ENCODE results near the gene CERK.
"Not testable (repeated sequence)": the region's sequence is repeated elsewhere in the genome, so short reads cannot be mapped to it uniquely, and the experiment has no call there.

CERK gene

GRCh38 chr22:46660604-46661201 lies 77.3 kb downstream of the CERK start:
- no peak for DNase-seq (ENCODE audit: low spot score)

DNA sequence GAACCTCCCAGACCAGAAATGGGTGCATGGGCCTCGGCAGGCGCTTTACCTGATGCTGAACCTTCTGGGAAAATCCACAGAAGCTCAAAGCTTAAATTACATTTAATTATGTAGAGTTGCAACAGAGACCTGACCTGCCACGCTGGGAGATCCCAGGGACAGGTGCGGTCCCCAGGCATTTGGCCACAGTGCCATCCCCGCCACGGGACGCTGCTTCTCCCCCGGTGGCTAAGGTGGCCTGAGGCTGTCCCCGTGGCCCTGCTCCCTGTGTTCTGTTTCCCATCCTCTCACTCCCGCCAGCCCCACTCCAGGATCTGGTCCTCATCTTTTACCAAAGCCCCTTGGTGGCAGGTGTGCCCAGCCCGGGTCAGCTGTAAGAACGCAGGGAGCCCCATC lies 78.3 kb downstream of the CERK start:
- no peak for DNase-seq (ENCODE audit: low spot score)

DNA sequence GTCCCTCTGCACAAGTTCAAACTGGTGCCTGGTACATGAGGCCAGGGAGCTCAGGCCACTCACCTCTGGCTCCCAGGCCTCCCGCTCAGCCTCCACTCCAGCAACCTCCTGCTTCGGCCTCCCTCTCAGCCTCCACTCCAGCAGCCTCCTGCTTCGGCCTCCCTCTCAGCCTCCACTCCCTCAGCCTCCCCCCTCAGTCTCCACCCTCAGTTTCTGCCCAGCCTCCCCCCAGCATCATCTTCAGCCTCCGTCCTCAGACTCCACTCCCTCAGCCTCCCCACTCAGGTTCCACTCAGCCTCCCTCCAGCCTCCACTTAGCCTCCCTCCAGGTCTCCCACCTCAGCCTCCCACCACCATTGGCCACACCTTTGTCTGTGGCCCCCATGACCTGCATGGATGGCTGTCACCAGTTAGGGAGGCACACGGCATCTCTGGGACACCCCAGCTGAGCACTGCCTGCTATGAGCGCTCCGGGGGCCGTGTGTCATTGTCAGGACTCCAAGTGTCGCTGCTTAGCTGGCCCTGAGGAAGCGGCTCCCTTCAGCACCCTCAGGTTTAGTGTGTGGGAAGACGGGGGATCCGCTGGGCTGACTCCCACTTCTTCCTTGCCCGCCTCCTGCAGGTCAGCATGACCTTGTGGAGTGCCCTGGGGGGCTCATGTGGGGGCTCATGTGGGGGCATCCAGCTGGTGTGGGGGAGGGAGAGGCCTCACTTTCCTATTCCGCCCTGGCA lies 78.8 kb downstream of the CERK start:
- no peak for DNase-seq (ENCODE audit: low spot score)

GRCh38 chr22:46657996-46658947 lies 79.8 kb downstream of the CERK start:
- DNase-seq (ENCODE audit: low spot score): no peak

GRCh38 chr22:46657655-46657953 lies 80.4 kb downstream of the CERK start:
- no peak for DNase-seq (ENCODE audit: low spot score)

DNA sequence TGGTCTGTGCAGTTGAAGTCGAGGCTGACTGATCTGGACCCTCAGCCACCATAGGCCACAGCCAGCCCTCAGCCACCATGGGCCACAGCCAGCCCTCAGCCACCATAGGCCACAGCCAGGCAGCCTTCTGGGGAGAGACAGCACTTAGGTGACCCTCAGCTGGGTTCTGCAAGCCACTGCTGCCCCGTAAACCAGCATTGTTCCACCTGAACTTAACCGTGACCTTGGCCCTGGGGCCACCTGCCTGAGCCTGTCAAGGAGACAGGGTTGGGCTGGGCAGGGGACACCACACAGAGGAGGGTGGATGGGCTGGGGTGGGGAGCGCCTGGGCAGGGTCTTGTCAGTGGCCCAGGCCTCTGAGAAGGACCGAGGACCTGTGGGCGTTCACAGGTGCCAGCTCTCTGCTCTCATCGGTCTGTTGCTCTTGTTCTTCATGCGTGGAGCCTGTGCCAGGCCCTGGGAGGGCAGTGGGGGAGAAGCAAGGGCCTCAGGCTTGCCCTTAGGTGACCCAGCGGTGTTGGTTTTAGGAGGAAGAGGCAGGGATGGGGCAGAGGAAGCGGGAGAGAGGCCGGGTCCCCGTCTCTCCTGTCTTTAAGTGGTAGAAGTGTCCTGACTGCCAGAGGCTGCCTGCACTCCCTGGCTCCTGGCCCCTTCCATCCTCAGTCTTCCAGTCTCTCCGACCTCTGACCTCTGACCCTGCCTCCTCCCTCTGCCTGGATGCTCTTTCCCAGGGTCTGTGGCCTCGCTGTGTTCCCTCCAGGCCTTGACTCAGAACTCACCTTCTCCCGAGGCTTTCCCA lies 81.0 kb downstream of the CERK start:
- DNase-seq (ENCODE audit: low spot score): no peak

DNA sequence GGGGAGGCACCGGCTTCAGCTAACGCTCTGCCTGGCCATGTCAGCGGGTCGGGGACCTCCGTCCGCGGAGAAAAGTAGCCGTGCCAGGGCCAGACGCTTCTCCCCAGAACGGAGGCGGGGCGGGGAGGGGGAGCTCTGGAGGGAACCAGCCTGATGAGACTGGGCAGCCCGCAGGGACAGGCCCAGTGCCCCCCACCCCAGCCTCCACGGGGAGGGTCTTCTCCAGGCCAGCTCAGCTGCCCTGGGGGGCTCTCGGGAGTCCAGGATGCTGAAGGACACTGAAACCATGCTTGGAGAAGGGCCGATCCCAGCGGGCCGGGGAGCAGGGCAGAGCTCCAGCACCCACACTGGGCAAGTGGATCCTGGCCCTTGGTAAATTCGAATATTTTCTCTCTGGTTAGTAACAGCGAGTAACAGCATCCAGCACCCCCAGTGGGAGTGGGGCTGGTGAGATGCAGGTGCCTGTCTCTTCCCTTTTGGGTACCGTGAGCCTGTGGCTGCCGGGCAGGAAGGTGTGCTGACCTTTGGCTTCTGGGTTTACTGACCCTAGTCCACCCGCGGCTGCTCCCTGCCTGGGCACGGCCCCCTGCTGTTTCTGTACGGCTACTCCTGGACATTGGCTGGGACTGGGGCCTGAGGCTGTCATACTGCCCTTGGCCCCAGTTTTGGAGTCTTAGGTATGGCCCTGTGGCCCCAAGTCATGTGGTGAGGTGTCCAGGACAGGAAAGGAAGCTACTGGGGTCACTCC lies 82.0 kb downstream of the CERK start:
- DNase-seq (ENCODE audit: low spot score): no peak

- DNase-seq (ENCODE audit: low spot score): no peak
Observed at GRCh38 chr22:46654927-46655595, 83.0 kb downstream of the CERK start.

GRCh38 chr22:46654426-46654825 lies 83.6 kb downstream of the CERK start:
- DNase-seq (ENCODE audit: low spot score): no peak

DNA sequence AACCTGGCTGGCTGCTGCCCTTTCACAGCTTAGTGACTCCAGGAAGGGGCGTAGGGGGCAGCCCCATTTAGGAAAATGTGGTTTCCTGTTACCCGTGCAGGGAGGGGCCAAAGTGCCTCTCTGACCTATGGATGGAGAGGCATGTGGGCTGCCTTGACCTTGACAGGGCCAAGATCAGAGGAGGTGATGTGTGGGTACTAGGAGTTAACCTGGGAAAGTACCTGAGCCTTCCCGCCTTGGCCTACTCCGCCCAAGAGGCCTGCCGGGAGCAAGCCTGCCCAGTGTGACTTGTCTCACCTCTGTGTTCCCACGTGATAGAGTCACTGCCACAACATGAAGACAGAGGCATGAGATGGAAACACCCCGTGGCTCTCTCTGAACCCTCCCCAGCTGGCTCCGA lies 84.5 kb downstream of the CERK start:
- DNase-seq (ENCODE audit: low spot score): no peak

DNA sequence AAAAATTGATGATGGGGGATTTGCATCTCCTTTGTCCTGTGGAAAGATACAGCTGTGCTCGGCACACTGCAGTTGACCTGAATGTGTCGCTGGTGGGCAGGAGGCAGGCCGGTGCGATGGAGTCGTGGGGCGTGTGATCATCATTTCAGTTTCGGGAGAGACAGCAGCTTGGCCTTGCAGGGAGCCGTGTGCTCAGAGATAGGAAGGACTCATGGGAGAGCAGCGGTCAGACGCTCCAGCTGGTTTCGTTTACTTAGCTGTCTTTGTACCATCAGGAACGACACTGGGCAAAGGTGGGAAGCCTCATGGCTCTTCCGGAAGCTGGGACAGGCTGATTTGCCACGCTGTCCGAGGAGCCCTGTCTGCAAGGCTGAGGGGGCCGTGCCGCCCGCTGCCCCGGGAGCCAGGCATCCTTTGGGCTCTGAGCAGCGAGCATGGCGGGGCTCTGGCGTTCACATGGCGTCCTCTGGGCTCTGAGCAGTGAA lies 85.2 kb downstream of the CERK start:
- no peak for DNase-seq (ENCODE audit: low spot score)

DNA sequence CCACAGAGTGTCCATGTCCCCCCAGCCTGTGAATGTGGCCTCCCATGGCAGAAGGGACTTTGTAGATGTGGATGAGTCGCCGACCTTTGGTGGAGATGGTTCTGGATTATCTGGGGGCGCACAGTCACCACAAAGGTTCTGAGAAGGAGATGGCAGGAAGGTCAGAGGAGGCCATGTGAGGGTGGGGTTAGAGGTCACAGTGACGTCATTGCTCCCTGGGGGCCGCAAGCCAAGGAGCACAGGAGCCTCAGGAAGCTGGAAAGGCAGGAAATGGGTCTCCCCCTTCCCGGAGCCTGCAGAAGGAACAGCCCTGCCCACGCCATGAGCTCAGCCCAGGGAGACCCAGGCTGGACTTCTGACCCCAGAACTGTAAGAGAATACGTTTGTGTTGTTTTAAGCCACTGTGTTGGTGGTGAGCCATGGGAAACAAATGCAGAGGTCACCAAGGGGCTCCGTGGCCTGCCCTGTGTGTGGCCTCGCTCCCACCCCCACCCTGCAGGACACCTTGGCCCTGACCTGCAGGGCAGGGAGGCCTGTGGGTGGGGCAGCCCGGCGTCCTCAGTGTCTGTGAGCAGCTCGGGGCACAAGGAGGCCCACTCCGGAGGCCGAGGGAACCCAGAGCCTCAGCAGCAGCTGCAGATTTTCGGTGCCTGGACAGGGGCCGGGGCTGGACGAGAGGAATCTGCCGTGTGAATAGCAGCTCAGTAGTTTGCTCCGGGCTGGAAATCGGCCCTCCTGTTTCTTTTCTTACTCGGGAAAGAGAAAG lies 85.8 kb downstream of the CERK start:
- no peak for DNase-seq (ENCODE audit: low spot score)

GRCh38 chr22:46651316-46651715 lies 86.7 kb downstream of the CERK start:
- no peak for DNase-seq (ENCODE audit: low spot score)

- DNase-seq (ENCODE audit: low spot score): no peak
Observed at GRCh38 chr22:46650078-46650810, 87.8 kb downstream of the CERK start.

GRCh38 chr22:46649141-46650077 lies 88.6 kb downstream of the CERK start:
- DNase-seq (ENCODE audit: low spot score): no peak

- DNase-seq (ENCODE audit: low spot score): not testable (repeated sequence)
Observed at GRCh38 chr22:46648225-46648820, 89.7 kb downstream of the CERK start.

DNA sequence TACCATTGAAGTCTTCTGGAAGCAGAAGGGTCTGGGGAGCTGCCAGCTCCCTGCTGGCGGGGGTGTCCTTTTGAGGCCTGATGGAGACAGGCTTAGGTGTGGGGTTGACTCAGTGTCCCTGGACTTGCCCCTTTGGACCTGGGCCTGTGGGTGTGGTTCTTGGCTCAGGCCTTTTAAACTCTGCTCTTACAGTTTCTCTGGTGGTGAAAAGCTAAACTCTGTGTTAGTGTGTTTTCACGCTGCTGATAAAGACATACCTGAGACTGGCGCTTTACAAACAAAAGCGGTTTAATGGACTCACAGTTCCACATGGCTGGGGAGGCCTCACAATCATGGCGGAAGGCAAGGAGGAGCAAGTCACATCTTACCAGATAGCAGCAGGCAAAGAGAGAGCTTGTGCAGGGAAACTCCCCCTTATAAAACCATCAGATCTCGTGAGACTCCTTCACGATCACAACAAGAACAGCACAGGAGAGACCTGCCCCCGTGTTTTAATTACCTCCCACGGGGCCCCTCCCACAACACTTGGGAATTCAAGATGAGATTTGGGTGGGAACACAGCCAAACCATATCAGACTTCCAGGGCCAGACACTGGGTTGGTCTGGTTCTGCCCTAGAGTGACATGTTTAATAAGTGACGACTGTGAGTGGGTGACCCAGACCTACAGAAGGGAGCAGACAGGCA lies 91.4 kb downstream of the CERK start:
- DNase-seq (ENCODE audit: low spot score): no peak

Data from RKO (cell line).